HepG2 (cell line): ENCODE measurements around the gene SNAPC4. TPM values are rescaled to one million over a fixed set of nuclear protein-coding genes. Genes with fewer than 3 reads are reported as not detected.

Experiments used
- BCL6 ChIP-seq: IDR thresholded peaks from 2 replicates; pipeline ENCODE4 v1.6.1; 2016; ENCODE audit warnings: missing genetic modification reagents, missing compliant biosample characterization
- GLI4 ChIP-seq: sonication (generic); formaldehyde crosslinking; IDR thresholded peaks from 2 replicates; pipeline ENCODE4 v1.5.1; 2020; ENCODE audit warnings: missing genetic modification reagents, mild to moderate bottlenecking, moderate library complexity, borderline replicate concordance
- HOXA3 ChIP-seq: sonication (generic); formaldehyde crosslinking; IDR thresholded peaks from 2 replicates; pipeline ENCODE4 v1.5.0; 2020; ENCODE audit warnings: missing genetic modification reagents
- NPAS2 ChIP-seq: sonication (generic); formaldehyde crosslinking; IDR thresholded peaks from 2 replicates; pipeline ENCODE4 v1.8.0; 2022; ENCODE audit warnings: mild to moderate bottlenecking, missing genetic modification reagents, borderline replicate concordance
- RBAK ChIP-seq: sonication (generic); formaldehyde crosslinking; IDR thresholded peaks from 2 replicates; pipeline ENCODE4 v1.5.1; 2020; ENCODE audit warnings: mild to moderate bottlenecking, missing genetic modification reagents
- SNRNP70 ChIP-seq: fragments of 200-400 bp; formaldehyde crosslinking; IDR thresholded peaks from 2 replicates; pipeline ENCODE4 v1.6.1; 2017; ENCODE audit warnings: mild to moderate bottlenecking, low read depth, low read length, moderate library complexity
- TSC22D2 ChIP-seq: sonication (generic); formaldehyde crosslinking; IDR thresholded peaks from 2 replicates; pipeline ENCODE4 v1.5.1; 2020; ENCODE audit warnings: missing genetic modification reagents, mild to moderate bottlenecking, borderline replicate concordance
- ZIK1 ChIP-seq: sonication (generic); formaldehyde crosslinking; IDR thresholded peaks from 2 replicates; pipeline ENCODE4 v1.5.0; 2020; ENCODE audit warnings: mild to moderate bottlenecking, low read depth, missing genetic modification reagents, borderline replicate concordance
- ZNF232 ChIP-seq: sonication (generic); formaldehyde crosslinking; IDR thresholded peaks from 2 replicates; pipeline ENCODE4 v1.4.0; 2020; ENCODE audit warnings: missing genetic modification reagents, borderline replicate concordance
- ZNF496 ChIP-seq: sonication (generic); formaldehyde crosslinking; IDR thresholded peaks from 2 replicates; pipeline ENCODE4 v1.8.1; 2023; ENCODE audit warnings: mild to moderate bottlenecking, moderate library complexity, missing genetic modification reagents; ENCODE audit not compliant: insufficient replicate concordance
- ZNF615 ChIP-seq: sonication (generic); formaldehyde crosslinking; IDR thresholded peaks from 2 replicates; pipeline ENCODE4 v1.5.0; 2020; ENCODE audit warnings: mild to moderate bottlenecking, missing genetic modification reagents, borderline replicate concordance
- ZNF713 ChIP-seq: sonication (generic); formaldehyde crosslinking; IDR thresholded peaks from 2 replicates; pipeline ENCODE4 v1.4.0; 2020; ENCODE audit warnings: mild to moderate bottlenecking, missing genetic modification reagents
- polyA plus RNA-seq, 8 experiments: library from polyadenylated mRNA; depleted of rRNA in 3 of 8; stranded (reverse) in 7 of 8; unstranded in 1 of 8; fragments of >200 nt; fragmentation: Illumina TruSeq in 4 of 8; extraction: Trizol in 4 of 8; gene quantifications; 2 replicates each; pipeline versions ENCODE4 v1.2.1 to v1.2.3, GENCODE V29; 2011 to 2016; ENCODE audit warnings: low read depth in 4 of 8, missing spikeins in 1 of 8, mixed read lengths in 1 of 8; ENCODE audit not compliant: insufficient read depth in 1 of 8
- total RNA-seq, 5 experiments: library from RNA; depleted of rRNA; stranded (reverse); fragments of >200 nt; fragmentation: Illumina TruSeq; extraction: Trizol; gene quantifications; 2 replicates each; pipeline ENCODE4 v1.2.3, GENCODE V29; 2016; ENCODE audit warnings: low read depth in 1 of 5
- TF ChIP-seq, protein P1 (sequence below), 2 experiments: sonication (generic) in 1 of 2; formaldehyde crosslinking in 1 of 2; IDR thresholded peaks; 2 replicates each; pipeline versions ENCODE4 v1.6.1 to v1.9.0; 2014 to 2022; ENCODE audit warnings: antibody characterized with exemption in 1 of 2, borderline replicate concordance in 1 of 2, inconsistent platforms in 1 of 2, low read depth in 1 of 2, missing genetic modification reagents in 1 of 2
- TF ChIP-seq, protein P2 (sequence below): sonication (generic); formaldehyde crosslinking; IDR thresholded peaks from 2 replicates; pipeline ENCODE4 v1.4.0; 2020; ENCODE audit warnings: missing genetic modification reagents, borderline replicate concordance
- TF ChIP-seq, protein P3 (sequence below): sonication (generic); formaldehyde crosslinking; IDR thresholded peaks from 2 replicates; pipeline ENCODE4 v1.8.1; 2023; ENCODE audit warnings: mild to moderate bottlenecking, missing genetic modification reagents
- TF ChIP-seq, protein P4 (sequence below): sonication (generic); formaldehyde crosslinking; IDR thresholded peaks from 2 replicates; pipeline ENCODE4 v1.5.1; 2020; ENCODE audit warnings: missing genetic modification reagents, mild to moderate bottlenecking, borderline replicate concordance

Gene SNAPC4
- total and polyA plus RNA-seq, 2 of the 13 experiments (the other 11 are each of a cell fraction or from before 2014, with no cell fraction given) = 2.0 to 6.0 TPM

DNA sequence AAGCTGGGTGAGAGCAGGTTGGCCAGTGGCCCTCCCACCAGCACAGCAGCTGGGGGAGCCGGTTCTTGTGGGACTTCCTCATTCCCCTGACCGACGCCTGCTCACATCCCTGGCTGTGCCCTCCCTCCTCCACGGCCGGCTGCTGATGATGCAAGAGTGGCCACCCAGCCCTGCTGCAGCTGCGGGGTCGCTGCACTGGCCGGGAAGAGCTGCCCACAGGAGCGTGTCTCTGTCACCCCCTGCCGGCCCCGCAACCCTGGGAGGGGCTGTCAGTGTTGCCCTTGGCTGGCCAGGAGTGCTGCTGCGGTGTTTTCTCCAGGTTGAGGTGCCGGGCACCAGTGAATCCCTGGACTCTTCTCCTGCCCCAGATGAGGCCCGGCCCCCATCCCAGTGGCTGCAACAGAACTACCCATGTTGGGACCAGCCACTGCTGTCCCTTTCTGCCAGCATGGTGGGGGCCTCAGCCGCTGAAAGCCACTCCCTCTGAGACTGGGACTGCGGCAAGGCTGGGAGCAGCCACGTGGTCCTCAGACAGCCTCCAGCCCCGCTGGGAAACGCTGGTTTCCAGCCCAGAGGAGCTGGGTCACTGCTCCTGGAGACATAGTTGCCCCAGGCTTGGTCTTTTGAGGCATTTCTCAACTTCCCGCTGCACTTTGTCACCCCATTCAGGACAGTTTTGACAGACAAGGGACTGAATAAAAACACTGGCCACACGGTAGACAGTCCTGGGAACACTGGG, 27.2 kb downstream of the SNAPC4 start (continued):
- TF ChIP-seq, protein P1, sequence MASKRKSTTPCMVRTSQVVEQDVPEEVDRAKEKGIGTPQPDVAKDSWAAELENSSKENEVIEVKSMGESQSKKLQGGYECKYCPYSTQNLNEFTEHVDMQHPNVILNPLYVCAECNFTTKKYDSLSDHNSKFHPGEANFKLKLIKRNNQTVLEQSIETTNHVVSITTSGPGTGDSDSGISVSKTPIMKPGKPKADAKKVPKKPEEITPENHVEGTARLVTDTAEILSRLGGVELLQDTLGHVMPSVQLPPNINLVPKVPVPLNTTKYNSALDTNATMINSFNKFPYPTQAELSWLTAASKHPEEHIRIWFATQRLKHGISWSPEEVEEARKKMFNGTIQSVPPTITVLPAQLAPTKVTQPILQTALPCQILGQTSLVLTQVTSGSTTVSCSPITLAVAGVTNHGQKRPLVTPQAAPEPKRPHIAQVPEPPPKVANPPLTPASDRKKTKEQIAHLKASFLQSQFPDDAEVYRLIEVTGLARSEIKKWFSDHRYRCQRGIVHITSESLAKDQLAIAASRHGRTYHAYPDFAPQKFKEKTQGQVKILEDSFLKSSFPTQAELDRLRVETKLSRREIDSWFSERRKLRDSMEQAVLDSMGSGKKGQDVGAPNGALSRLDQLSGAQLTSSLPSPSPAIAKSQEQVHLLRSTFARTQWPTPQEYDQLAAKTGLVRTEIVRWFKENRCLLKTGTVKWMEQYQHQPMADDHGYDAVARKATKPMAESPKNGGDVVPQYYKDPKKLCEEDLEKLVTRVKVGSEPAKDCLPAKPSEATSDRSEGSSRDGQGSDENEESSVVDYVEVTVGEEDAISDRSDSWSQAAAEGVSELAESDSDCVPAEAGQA (IDR thresholded peaks at IDR 0.05; ENCODE audit: low read depth) = no peak
- TF ChIP-seq, protein P1 (CRISPR knock-in tag; IDR thresholded peaks at IDR 0.05; ENCODE audit: borderline replicate concordance) = no peak
- no peak for TF ChIP-seq TSC22D2 (CRISPR knock-in tag)
- TF ChIP-seq SNRNP70 = no peak
- TF ChIP-seq BCL6 (CRISPR knock-in tag) = 0 out of 2 replicates have a peak, but pooled peaks have one; percentile 10
- no peak for TF ChIP-seq ZNF615
- TF ChIP-seq ZIK1 (CRISPR knock-in tag) = no peak
- TF ChIP-seq NPAS2 (CRISPR knock-in tag) = no peak
- TF ChIP-seq, protein P2, sequence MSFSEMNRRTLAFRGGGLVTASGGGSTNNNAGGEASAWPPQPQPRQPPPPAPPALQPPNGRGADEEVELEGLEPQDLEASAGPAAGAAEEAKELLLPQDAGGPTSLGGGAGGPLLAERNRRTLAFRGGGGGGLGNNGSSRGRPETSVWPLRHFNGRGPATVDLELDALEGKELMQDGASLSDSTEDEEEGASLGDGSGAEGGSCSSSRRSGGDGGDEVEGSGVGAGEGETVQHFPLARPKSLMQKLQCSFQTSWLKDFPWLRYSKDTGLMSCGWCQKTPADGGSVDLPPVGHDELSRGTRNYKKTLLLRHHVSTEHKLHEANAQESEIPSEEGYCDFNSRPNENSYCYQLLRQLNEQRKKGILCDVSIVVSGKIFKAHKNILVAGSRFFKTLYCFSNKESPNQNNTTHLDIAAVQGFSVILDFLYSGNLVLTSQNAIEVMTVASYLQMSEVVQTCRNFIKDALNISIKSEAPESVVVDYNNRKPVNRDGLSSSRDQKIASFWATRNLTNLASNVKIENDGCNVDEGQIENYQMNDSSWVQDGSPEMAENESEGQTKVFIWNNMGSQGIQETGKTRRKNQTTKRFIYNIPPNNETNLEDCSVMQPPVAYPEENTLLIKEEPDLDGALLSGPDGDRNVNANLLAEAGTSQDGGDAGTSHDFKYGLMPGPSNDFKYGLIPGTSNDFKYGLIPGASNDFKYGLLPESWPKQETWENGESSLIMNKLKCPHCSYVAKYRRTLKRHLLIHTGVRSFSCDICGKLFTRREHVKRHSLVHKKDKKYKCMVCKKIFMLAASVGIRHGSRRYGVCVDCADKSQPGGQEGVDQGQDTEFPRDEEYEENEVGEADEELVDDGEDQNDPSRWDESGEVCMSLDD (CRISPR knock-in tag) = no peak
- peak; percentile 53; the same call in 1 of the 2 replicates for TF ChIP-seq ZNF232 (CRISPR knock-in tag)
- 0 out of 2 replicates have a peak, but pooled peaks have one; percentile 39 for TF ChIP-seq ZNF713 (CRISPR knock-in tag)
- 0 out of 2 replicates have a peak, but pooled peaks have one; percentile 43 for TF ChIP-seq RBAK (CRISPR knock-in tag)
- TF ChIP-seq HOXA3 (CRISPR knock-in tag) = peak; percentile 80; the same call in 1 of the 2 replicates
- TF ChIP-seq, protein P3, sequence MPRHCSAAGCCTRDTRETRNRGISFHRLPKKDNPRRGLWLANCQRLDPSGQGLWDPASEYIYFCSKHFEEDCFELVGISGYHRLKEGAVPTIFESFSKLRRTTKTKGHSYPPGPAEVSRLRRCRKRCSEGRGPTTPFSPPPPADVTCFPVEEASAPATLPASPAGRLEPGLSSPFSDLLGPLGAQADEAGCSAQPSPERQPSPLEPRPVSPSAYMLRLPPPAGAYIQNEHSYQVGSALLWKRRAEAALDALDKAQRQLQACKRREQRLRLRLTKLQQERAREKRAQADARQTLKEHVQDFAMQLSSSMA (CRISPR knock-in tag) = no peak; the same call in 1 of the 2 replicates
- TF ChIP-seq, protein P4, sequence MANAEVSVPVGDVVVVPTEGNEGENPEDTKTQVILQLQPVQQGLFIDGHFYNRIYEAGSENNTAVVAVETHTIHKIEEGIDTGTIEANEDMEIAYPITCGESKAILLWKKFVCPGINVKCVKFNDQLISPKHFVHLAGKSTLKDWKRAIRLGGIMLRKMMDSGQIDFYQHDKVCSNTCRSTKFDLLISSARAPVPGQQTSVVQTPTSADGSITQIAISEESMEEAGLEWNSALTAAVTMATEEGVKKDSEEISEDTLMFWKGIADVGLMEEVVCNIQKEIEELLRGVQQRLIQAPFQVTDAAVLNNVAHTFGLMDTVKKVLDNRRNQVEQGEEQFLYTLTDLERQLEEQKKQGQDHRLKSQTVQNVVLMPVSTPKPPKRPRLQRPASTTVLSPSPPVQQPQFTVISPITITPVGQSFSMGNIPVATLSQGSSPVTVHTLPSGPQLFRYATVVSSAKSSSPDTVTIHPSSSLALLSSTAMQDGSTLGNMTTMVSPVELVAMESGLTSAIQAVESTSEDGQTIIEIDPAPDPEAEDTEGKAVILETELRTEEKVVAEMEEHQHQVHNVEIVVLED (CRISPR knock-in tag) = no peak
- no peak for TF ChIP-seq ZNF496
- no peak for TF ChIP-seq GLI4 (CRISPR knock-in tag)
